Measurements from ENCODE around the gene CAB39.

DNA sequence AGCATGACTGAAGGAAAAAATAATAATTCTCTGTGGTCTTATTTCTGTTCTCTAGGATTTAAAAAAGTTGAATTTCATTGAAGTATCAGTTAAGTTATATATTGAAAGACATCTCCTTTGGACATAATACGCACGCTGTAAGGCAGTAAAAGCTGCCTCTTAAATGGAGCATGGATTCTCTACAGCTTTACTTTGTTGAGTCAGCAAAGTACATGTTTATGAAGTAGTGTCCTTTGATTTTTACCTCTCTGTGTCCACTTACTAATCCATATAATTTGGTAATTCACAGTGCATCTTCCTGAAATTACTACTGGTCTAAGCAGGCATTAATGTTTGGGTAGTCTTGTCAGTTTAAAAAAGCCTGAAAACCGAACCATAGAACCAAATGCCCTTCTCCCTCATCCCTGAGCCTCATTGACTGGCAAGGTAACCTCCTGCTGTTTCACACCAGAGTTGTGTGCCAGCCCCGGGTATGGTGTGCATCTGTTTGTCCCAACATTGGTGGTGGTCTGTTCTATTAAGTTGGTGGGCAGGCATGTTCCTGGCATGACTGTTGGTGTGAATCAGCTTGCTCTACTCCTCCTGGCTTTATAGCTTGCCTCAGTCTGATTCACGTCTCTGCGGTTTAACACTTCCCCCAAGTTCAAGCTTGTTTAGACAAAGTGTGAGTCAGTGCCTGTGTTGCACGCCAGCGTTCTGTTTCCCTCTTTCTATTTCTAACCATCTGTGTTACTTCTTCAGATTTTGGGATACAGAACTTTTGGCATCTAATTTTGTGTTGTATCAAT is 81.1 kb downstream of the CAB39 start:
- TF ChIP-seq CTCF (conservative IDR thresholded peaks at IDR 0.05; ENCODE audit: low read depth in 2 of 2) (no peak), EZH2phosphoT487 (IDR thresholded peaks at IDR 0.05; ENCODE audit: unreplicated experiment) (no peak), EZH2 (IDR thresholded peaks at IDR 0.05; ENCODE audit: low read depth, unreplicated experiment) (no peak), POLR2AphosphoS5 (IDR thresholded peaks at IDR 0.05; ENCODE audit: low read depth) (no peak)
- TF ChIP-seq, protein P1, sequence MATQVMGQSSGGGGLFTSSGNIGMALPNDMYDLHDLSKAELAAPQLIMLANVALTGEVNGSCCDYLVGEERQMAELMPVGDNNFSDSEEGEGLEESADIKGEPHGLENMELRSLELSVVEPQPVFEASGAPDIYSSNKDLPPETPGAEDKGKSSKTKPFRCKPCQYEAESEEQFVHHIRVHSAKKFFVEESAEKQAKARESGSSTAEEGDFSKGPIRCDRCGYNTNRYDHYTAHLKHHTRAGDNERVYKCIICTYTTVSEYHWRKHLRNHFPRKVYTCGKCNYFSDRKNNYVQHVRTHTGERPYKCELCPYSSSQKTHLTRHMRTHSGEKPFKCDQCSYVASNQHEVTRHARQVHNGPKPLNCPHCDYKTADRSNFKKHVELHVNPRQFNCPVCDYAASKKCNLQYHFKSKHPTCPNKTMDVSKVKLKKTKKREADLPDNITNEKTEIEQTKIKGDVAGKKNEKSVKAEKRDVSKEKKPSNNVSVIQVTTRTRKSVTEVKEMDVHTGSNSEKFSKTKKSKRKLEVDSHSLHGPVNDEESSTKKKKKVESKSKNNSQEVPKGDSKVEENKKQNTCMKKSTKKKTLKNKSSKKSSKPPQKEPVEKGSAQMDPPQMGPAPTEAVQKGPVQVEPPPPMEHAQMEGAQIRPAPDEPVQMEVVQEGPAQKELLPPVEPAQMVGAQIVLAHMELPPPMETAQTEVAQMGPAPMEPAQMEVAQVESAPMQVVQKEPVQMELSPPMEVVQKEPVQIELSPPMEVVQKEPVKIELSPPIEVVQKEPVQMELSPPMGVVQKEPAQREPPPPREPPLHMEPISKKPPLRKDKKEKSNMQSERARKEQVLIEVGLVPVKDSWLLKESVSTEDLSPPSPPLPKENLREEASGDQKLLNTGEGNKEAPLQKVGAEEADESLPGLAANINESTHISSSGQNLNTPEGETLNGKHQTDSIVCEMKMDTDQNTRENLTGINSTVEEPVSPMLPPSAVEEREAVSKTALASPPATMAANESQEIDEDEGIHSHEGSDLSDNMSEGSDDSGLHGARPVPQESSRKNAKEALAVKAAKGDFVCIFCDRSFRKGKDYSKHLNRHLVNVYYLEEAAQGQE (IDR thresholded peaks at IDR 0.05; ENCODE audit: unreplicated experiment) = no peak
- TF ChIP-seq, protein P2, sequence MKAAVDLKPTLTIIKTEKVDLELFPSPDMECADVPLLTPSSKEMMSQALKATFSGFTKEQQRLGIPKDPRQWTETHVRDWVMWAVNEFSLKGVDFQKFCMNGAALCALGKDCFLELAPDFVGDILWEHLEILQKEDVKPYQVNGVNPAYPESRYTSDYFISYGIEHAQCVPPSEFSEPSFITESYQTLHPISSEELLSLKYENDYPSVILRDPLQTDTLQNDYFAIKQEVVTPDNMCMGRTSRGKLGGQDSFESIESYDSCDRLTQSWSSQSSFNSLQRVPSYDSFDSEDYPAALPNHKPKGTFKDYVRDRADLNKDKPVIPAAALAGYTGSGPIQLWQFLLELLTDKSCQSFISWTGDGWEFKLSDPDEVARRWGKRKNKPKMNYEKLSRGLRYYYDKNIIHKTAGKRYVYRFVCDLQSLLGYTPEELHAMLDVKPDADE (IDR thresholded peaks at IDR 0.05) = no peak
